GM12878 (cell line): ENCODE measurements around the gene PLA2G15. TPM values are rescaled to one million over a fixed set of nuclear protein-coding genes. Genes with fewer than 3 reads are reported as not detected.

Experiments
- ATAC-seq: fragments of 200-7000 bp; cut with Tn5 transposase; 3 replicates; pipeline ENCODE4 v1.9.1; 2020; ENCODE audit warnings: mild to moderate bottlenecking, moderate library complexity
- BruUV-seq: library from RNA; stranded (reverse); fragments of 400-500 nt; replicated peaks from 2 replicates; lab custom pipeline; 2021; lab: Mats Ljungman, UMichigan
- CTCF ChIA-PET: fragments of 300-600 bp; sonication (Branson Sonifier 250); formaldehyde crosslinking; extraction: SDS; loops from one replicate; lab custom pipeline; 2021; ENCODE audit warnings: inconsistent platforms; lab: Yijun Ruan, JAX
- POLR2A ChIA-PET: fragments of 350-600 bp; formaldehyde crosslinking; extraction: SDS; loops from one replicate; lab custom pipeline; 2021; ENCODE audit warnings: inconsistent platforms; lab: Charles Lee
- RAD21 ChIA-PET: fragments of 300-600 bp; sonication (Branson Sonifier 250); formaldehyde crosslinking; loops from one replicate; lab custom pipeline; 2023; ENCODE audit warnings: antibody characterized with exemption; ENCODE audit not compliant: unreplicated experiment; lab: Charles Lee
- SMC1A ChIA-PET: fragments of 300-600 bp; sonication (Branson Sonifier 250); formaldehyde crosslinking; loops from one replicate; lab custom pipeline; 2023; ENCODE audit not compliant: unreplicated experiment, uncharacterized antibody; lab: Charles Lee
- DNase-seq: peaks from one replicate; pipeline ENCODE4 v3.0.0-alpha.2; 2011; ENCODE audit warnings: low read depth, low spot score
- FAIRE-seq: peaks from 3 replicates; lab custom pipeline; 2011; peaks lifted over from hg19 to GRCh38; lab: Jason Lieb, UNC
- H2AFZ ChIP-seq: 2 replicates; pipeline ENCODE4 v1.6.0; 2011; ENCODE audit warnings: low read depth, low read length, control low read depth; ENCODE audit not compliant: control insufficient read depth
- H3K27ac ChIP-seq: 2 replicates; pipeline ENCODE4 v1.5.1; 2011; ENCODE audit warnings: control low read depth; ENCODE audit not compliant: control insufficient read depth, insufficient read depth
- H3K27me3 ChIP-seq, 2 experiments: replicated peaks in 1 of 2; 2 replicates each; pipeline versions ENCODE4 v1.6.0 to v1.6.1; 2011; ENCODE audit warnings: low read length in 1 of 2; ENCODE audit not compliant: control insufficient read depth in 2 of 2, insufficient read depth in 2 of 2
- H3K36me3 ChIP-seq, 2 experiments: 2 replicates each; pipeline ENCODE4 v1.5.1; 2011; ENCODE audit warnings: low read length in 1 of 2; ENCODE audit not compliant: control insufficient read depth in 2 of 2, insufficient read depth in 2 of 2
- H3K4me1 ChIP-seq: 2 replicates; pipeline ENCODE4 v1.6.1; 2011; ENCODE audit warnings: mild to moderate bottlenecking, low read length, moderate library complexity, mixed read lengths; ENCODE audit not compliant: control insufficient read depth, insufficient read depth
- H3K4me2 ChIP-seq: 2 replicates; pipeline ENCODE4 v1.6.0; 2011; ENCODE audit warnings: control low read depth; ENCODE audit not compliant: control insufficient read depth, insufficient read depth
- H3K4me3 ChIP-seq: fragments of 200-600 bp; sonication (generic); 2 replicates; pipeline ENCODE4 v1.5.1; 2016
- H3K79me2 ChIP-seq: 2 replicates; pipeline ENCODE4 v1.6.0; 2011; ENCODE audit warnings: low read length; ENCODE audit not compliant: control insufficient read depth, insufficient read depth
- H3K9ac ChIP-seq: 2 replicates; pipeline ENCODE4 v1.8.0; 2011; ENCODE audit warnings: low read length, control low read depth, mixed read lengths; ENCODE audit not compliant: control insufficient read depth, insufficient read depth
- H3K9me3 ChIP-seq: replicated peaks from 3 replicates; pipeline ENCODE4 v1.5.1; 2011; ENCODE audit warnings: mild to moderate bottlenecking, low read length; ENCODE audit not compliant: control insufficient read depth, insufficient read depth
- H4K20me1 ChIP-seq: 2 replicates; pipeline ENCODE4 v1.6.0; 2011; ENCODE audit not compliant: control insufficient read depth, insufficient read depth
- BHLHE40 ChIP-seq, 2 experiments: fragments of 450-650 bp in 1 of 2; IDR thresholded peaks; 2 replicates each; pipeline ENCODE4 v1.6.1; 2011 to 2017; ENCODE audit warnings: low read depth in 2 of 2, borderline replicate concordance in 1 of 2, improper control_type of control experiment in 1 of 2, low read length in 1 of 2, mild to moderate bottlenecking in 1 of 2
- ESRRA ChIP-seq: IDR thresholded peaks from 2 replicates; pipeline ENCODE4 v1.6.1; 2012; ENCODE audit warnings: mild to moderate bottlenecking, low read length, improper control_type of control experiment
- RUNX3 ChIP-seq: IDR thresholded peaks from 2 replicates; pipeline ENCODE4 v1.6.1; 2012; ENCODE audit warnings: low read length, inconsistent platforms
- SMAD5 ChIP-seq: IDR thresholded peaks from 2 replicates; pipeline ENCODE4 v1.6.1; 2016; ENCODE audit warnings: antibody characterized with exemption, low read depth
- WGBS: methylation state at CpG from one replicate; pipeline ENCODE4 v1.1.6; 2016; ENCODE audit warnings: low lambda C conversion rate; ENCODE audit not compliant: insufficient replicate concordance, insufficient coverage; ENCODE audit errors: missing lambda C conversion rate; 5-methylcytosine and 5-hydroxymethylcytosine counted together
- in situ Hi-C: fragments of 300-500 bp; cut with MboI; formaldehyde crosslinking; loops from 9 replicates; pipeline ENCODE4 v1.14.3; 2018; ENCODE audit warnings: mixed read lengths
- intact Hi-C: fragments of 100-400 bp; cut with micrococcal nuclease; formaldehyde crosslinking; loops from one replicate; pipeline ENCODE4 v1.14.2; 2022; ENCODE audit not compliant: unreplicated experiment
- polyA plus RNA-seq, 11 experiments: library from polyadenylated mRNA; depleted of rRNA in 4 of 11; unstranded in 6 of 11; stranded (reverse) in 5 of 11; fragments of >200 nt; fragmentation: Nextera tagmentation in 4 of 11; fragmentation: Illumina TruSeq in 1 of 11; extraction: Ambion mirVana in 4 of 11; extraction: Trizol in 1 of 11; gene quantifications; 1 replicate in 1 of 11; 2 replicates in 10 of 11; pipeline versions ENCODE4 v1.2.1 to v1.2.3, GENCODE V29; 2011 to 2016; ENCODE audit warnings: inconsistent platforms in 2 of 11, missing spikeins in 2 of 11, low read depth in 1 of 11
- total RNA-seq, 4 experiments: library from RNA; depleted of rRNA in 3 of 4; stranded (reverse); fragments of >200 nt in 3 of 4; fragmentation: Illumina TruSeq in 1 of 4; extraction: Trizol in 1 of 4; gene quantifications; 2 replicates each; pipeline versions ENCODE4 v1.2.1 to v1.2.3, GENCODE V29; 2013 to 2021

Gene PLA2G15
- total and polyA plus RNA-seq, 10 of the 15 experiments (the other 5 are each of a cell fraction or from before 2014, with no cell fraction given), result 0.31 to 9.4 (median 6.8) TPM

DNA sequence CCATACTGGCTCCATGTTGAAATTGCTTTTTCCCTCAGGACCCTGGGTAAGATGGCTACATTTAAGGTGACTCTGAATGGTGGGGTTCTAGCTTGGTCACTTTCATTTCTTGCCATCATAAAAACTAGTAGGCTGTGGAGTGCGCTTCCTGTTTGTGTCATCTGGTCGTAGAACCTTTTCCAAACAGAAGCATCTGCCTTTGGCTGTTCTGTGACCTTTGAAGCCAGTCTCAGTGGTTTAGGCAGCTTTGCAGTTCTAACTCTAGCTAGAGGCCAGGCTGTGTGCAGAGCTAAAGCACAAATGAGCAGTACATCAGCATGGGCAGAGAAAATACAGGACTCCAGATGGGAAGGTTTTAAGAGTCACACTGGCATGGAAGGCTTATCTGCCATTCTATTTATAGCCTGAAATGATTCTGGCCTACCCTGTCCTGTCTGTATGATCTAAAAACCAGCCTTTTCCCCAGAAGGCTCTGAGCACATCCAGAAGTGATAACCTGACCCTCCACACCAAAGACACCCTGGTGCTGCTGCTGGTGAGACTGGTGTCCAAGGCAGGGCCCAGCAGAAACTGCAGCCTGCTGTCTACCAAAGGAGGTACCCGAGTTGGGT lies 17.9 kb upstream of the PLA2G15 start:
- 12% methylated on average over 3 of the region's 3 CpGs for WGBS
- Histone ChIP-seq H2AFZ (no peak overlapping the region), H3K36me3 (peaks cover 6 to 10% of the 10 kb centered on the region in 2 experiments), H3K9ac (no peak overlapping the region), H3K79me2 (no peaks in the 10 kb centered on the region), H3K4me1 (peaks cover 12% of the 10 kb centered on the region), H4K20me1 (no peaks in the 10 kb centered on the region), H3K4me2 (0 out of 2 replicates have a peak overlapping the region, but pooled peaks have one; percentile 5), H3K27ac (0 out of 2 replicates have a peak overlapping the region, but pooled peaks have one; percentile 7), H3K27me3 (no peaks in the 10 kb centered on the region), H3K4me3 (no peak overlapping the region), H3K9me3 (no peaks in the 10 kb centered on the region)
- ChIA-PET SMC1A (interaction anchor here (0.7 to 2.8 kb wide), 11 partner anchors 10 to 186 kb away, joined by 3 to 18 read pairs (median 3); partner anchors contain the start of gene NFATC3), CTCF (interaction anchor here (0.7 to 5.3 kb wide), 18 partner anchors 18 to 713 kb away, joined by 3 to 72 read pairs (median 4); partner anchors contain the start of gene PSKH1), RAD21 (interaction anchor here (0.8 to 2.7 kb wide), 10 partner anchors 10 to 233 kb away, joined by 3 to 16 read pairs (median 4); no protein-coding TSS in a partner anchor), POLR2A (interaction anchor here (0.7 to 1.8 kb wide), 4 partner anchors 21 to 873 kb away, joined by 3 to 6 read pairs (median 4); no protein-coding TSS in a partner anchor)
- in situ Hi-C loops (loop anchor here (5.0 kb wide), 2 partner anchors 135 to 235 kb away; no protein-coding TSS in a partner anchor), intact Hi-C loops (loop anchor here (5.0 kb wide), 1 partner anchor 345 kb away; the partner anchor contains the start of gene NRN1L)
- TF ChIP-seq BHLHE40 (IDR thresholded peaks at IDR 0.05; ENCODE audit: borderline replicate concordance in 1 of 2, low read depth in 2 of 2, low read length in 1 of 2) (no peak), ESRRA (no peak), RUNX3 (peak; percentile 38; the same call in 1 of the 2 replicates), SMAD5 (no peak)
- TSS peak; percentile 33 for BruUV-seq
- peak; percentile 60 for ATAC-seq
- peak; percentile 80 for FAIRE-seq
- DNase-seq, result peak; percentile 25
